ENCODE results near the gene ILK. TPM values are rescaled to one million over a fixed set of nuclear protein-coding genes. Genes with fewer than 3 reads are reported as not detected.
A peak's percentile ranks its signal among the peaks of the same experiment; 100 is the strongest.

The ILK gene
- total RNA-seq, 1 experiment from 2014 or later = 117 TPM

DNA sequence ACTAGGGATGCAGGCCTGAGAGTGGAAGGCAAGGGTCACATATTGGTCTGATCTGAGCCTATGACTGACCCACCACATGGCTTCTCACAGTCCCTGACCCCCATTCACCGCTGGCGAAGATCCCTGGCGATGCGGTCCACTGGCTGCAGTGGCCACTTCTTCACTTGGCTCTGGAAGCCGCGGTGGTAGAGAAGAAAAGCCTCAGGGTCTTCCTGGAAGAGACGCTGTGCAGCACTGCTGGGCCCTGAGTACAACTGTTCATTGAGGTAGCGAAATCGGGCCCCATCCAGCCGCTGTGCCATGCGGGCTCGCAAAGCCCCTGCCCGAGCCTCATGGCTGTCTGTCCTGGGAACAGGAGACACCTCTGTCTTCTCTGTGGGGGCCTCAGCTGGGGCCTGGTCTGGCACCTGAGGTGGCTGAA is 2.5 kb upstream of the ILK start:
- no TSS peak for BruUV-seq (replicated peaks)
- no peak for DNase-seq
- no peak overlapping the region for H3K4me3 ChIP-seq (ENCODE audit: low read depth, low read length)
- no peaks in the 10 kb centered on the region for H3K27me3 Mint-ChIP-seq (ENCODE audit: insufficient read depth, unreplicated experiment)
- no peaks in the 10 kb centered on the region for H3K9me3 ChIP-seq
- no peaks in the 10 kb centered on the region for H3K27me3 ChIP-seq (replicated peaks; ENCODE audit: control insufficient read depth, insufficient read depth, low read length)
- H3K27ac Mint-ChIP-seq (ENCODE audit: unreplicated experiment) = no peak overlapping the region
- intact Hi-C loops (cut with micrococcal nuclease; ENCODE audit: unreplicated experiment) = no loop called here
- POLR2A ChIA-PET = no interaction called here
- H3K9me3 Mint-ChIP-seq (ENCODE audit: unreplicated experiment) = no peaks in the 10 kb centered on the region
- TF ChIP-seq, protein P1, sequence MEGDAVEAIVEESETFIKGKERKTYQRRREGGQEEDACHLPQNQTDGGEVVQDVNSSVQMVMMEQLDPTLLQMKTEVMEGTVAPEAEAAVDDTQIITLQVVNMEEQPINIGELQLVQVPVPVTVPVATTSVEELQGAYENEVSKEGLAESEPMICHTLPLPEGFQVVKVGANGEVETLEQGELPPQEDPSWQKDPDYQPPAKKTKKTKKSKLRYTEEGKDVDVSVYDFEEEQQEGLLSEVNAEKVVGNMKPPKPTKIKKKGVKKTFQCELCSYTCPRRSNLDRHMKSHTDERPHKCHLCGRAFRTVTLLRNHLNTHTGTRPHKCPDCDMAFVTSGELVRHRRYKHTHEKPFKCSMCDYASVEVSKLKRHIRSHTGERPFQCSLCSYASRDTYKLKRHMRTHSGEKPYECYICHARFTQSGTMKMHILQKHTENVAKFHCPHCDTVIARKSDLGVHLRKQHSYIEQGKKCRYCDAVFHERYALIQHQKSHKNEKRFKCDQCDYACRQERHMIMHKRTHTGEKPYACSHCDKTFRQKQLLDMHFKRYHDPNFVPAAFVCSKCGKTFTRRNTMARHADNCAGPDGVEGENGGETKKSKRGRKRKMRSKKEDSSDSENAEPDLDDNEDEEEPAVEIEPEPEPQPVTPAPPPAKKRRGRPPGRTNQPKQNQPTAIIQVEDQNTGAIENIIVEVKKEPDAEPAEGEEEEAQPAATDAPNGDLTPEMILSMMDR (IDR thresholded peaks at IDR 0.05; ENCODE audit: insufficient read depth in 1 of 2, low read depth in 1 of 2, low read length in 1 of 2, severe bottlenecking in 1 of 2, unreplicated experiment in 1 of 2) = no peak
- H3K4me1 Mint-ChIP-seq (ENCODE audit: low read depth, unreplicated experiment) = peaks cover 4% of the 10 kb centered on the region
- peaks cover 6% of the 10 kb centered on the region for H3K36me3 ChIP-seq (ENCODE audit: control insufficient read depth, insufficient read depth, low read length)
- CTCF ChIA-PET = no interaction called here
- H3K36me3 Mint-ChIP-seq (ENCODE audit: insufficient read depth, unreplicated experiment) = peaks cover 20% of the 10 kb centered on the region
- peaks cover 25% of the 10 kb centered on the region for H3K4me1 ChIP-seq
- no peak overlapping the region for H3K4me3 Mint-ChIP-seq (ENCODE audit: unreplicated experiment)

- BruUV-seq (replicated peaks) = no TSS peak
- Histone ChIP-seq H3K27me3 (replicated peaks; ENCODE audit: control insufficient read depth, insufficient read depth, low read length) (no peaks in the 10 kb centered on the region), H3K9me3 (no peaks in the 10 kb centered on the region), H3K36me3 (ENCODE audit: control insufficient read depth, insufficient read depth, low read length) (peaks cover 6% of the 10 kb centered on the region), H3K4me1 (peaks cover 38% of the 10 kb centered on the region), H3K4me3 (ENCODE audit: low read depth, low read length) (peak overlapping the region; percentile 60)
- no peak for DNase-seq
- Mint-ChIP-seq H3K9me3 (ENCODE audit: unreplicated experiment) (no peaks in the 10 kb centered on the region), H3K4me1 (ENCODE audit: low read depth, unreplicated experiment) (peaks cover 12% of the 10 kb centered on the region), H3K4me3 (ENCODE audit: unreplicated experiment) (no peak overlapping the region), H3K27ac (ENCODE audit: unreplicated experiment) (no peak overlapping the region), H3K27me3 (ENCODE audit: insufficient read depth, unreplicated experiment) (no peaks in the 10 kb centered on the region), H3K36me3 (ENCODE audit: insufficient read depth, unreplicated experiment) (peaks cover 15% of the 10 kb centered on the region)
- intact Hi-C loops (cut with micrococcal nuclease; ENCODE audit: unreplicated experiment) = loop anchor here (2.0 kb wide), 1 partner anchor 118 kb away; no protein-coding TSS in a partner anchor
- ChIA-PET CTCF (interaction anchor here (0.5 to 1.8 kb wide), 5 partner anchors 69 to 223 kb away, joined by 3 to 11 read pairs (median 5); partner anchors contain the start of genes MRPL17 and SMPD1), POLR2A (interaction anchor here (0.6 to 2.2 kb wide), 3 partner anchors 81 to 182 kb away, joined by 3 to 10 read pairs (median 5); partner anchors contain the start of genes ARFIP2, MRPL17 and TIMM10B)
- TF ChIP-seq, protein P1 (IDR thresholded peaks at IDR 0.05; ENCODE audit: insufficient read depth in 1 of 2, low read depth in 1 of 2, low read length in 1 of 2, severe bottlenecking in 1 of 2, unreplicated experiment in 1 of 2) = no peak
Measured at GRCh38 chr11:6602096-6602940, 1.3 kb upstream of the ILK start.

- TF ChIP-seq, protein P1 (IDR thresholded peaks at IDR 0.05; ENCODE audit: insufficient read depth in 1 of 2, low read depth in 1 of 2, low read length in 1 of 2, severe bottlenecking in 1 of 2, unreplicated experiment in 1 of 2) = peak in 1 of 2 experiments; percentile 5
- BruUV-seq (replicated peaks) = no TSS peak
Measured at GRCh38 chr11:6604081-6604626, 580 bp downstream of the ILK start.

More at GRCh38 chr11:6604081-6604626, 580 bp downstream of the ILK start:
- ChIA-PET POLR2A (interaction anchor here (0.6 to 2.2 kb wide), 4 partner anchors 9 to 214 kb away, joined by 4 to 10 read pairs (median 6); partner anchors contain the start of genes ARFIP2, MRPL17, SMPD1 and TIMM10B), CTCF (interaction anchor here (0.5 to 1.3 kb wide), 6 partner anchors 15 to 225 kb away, joined by 3 to 7 read pairs (median 4); partner anchors contain the start of genes MRPL17 and TPP1)
- Mint-ChIP-seq H3K36me3 (ENCODE audit: insufficient read depth, unreplicated experiment) (peaks cover 5% of the 10 kb centered on the region), H3K4me1 (ENCODE audit: low read depth, unreplicated experiment) (peaks cover 17% of the 10 kb centered on the region), H3K4me3 (ENCODE audit: unreplicated experiment) (no peak overlapping the region), H3K9me3 (ENCODE audit: unreplicated experiment) (no peaks in the 10 kb centered on the region), H3K27me3 (ENCODE audit: insufficient read depth, unreplicated experiment) (no peaks in the 10 kb centered on the region), H3K27ac (ENCODE audit: unreplicated experiment) (no peak overlapping the region)
- H3K4me1 ChIP-seq = peaks cover 34% of the 10 kb centered on the region
- peak overlapping the region; percentile 60 for H3K4me3 ChIP-seq (ENCODE audit: low read depth, low read length)
- H3K36me3 ChIP-seq (ENCODE audit: control insufficient read depth, insufficient read depth, low read length) = peaks cover 8% of the 10 kb centered on the region
- intact Hi-C loops (cut with micrococcal nuclease; ENCODE audit: unreplicated experiment) = loop anchor here (1.0 to 2.0 kb wide), 4 partner anchors 64 to 129 kb away; partner anchors contain the start of gene MRPL17
- H3K9me3 ChIP-seq = no peaks in the 10 kb centered on the region
- peak; percentile 60 for DNase-seq
- H3K27me3 ChIP-seq (replicated peaks; ENCODE audit: control insufficient read depth, insufficient read depth, low read length) = no peaks in the 10 kb centered on the region

Measured in Caco-2 (cell line).